HG03460 (cell line): Measurements from ENCODE around the gene CD209.
"Not testable (repeated sequence)": the region's sequence is repeated elsewhere in the genome, so short reads cannot be mapped to it uniquely, and the experiment has no call there.

Source experiments
- ATAC-seq: cut with Tn5 transposase; IDR thresholded peaks from one replicate; pipeline ENCODE4 v1.9.1; 2021; ENCODE audit not compliant: unreplicated experiment

Gene CD209

DNA sequence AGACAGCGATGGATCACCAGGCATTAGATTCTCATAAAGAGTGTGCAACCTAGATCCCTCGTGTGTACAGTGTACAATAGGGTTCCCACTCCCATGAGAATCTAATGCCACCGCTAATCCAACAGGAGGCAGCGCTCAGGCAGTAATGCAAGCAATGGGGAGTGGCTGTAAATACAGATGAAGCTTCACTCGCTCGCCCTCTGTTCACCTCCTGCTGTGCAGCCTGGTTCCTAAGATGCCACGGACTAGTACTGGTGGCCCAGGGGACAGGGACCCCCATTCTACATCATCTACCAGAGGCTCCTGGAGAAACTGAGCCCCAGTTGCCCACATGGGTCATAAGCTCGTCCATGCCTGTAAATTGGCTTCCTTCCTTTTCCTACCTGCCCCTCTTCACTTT, 23.7 kb upstream of the CD209 start:
- no peak for ATAC-seq

DNA sequence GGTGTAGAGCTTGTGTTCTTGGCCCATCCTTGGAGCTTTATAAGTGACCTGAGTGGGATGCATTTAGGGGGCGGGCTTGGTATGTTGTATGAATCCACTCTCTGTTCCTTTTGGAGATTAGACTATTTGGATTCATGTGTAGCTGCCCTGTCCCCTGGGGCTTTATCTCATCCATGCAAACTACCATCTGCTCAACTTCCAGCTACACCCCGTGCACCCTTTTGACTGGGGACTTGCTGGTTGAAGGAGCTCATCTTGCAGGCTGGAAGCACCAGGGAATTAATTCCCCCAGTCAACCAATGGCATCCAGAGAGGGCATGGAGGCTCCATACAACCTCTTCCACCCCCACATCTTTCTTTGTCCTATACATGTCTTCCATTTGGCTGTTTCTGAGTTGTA, 21.8 kb upstream of the CD209 start:
- ATAC-seq, result no peak

DNA sequence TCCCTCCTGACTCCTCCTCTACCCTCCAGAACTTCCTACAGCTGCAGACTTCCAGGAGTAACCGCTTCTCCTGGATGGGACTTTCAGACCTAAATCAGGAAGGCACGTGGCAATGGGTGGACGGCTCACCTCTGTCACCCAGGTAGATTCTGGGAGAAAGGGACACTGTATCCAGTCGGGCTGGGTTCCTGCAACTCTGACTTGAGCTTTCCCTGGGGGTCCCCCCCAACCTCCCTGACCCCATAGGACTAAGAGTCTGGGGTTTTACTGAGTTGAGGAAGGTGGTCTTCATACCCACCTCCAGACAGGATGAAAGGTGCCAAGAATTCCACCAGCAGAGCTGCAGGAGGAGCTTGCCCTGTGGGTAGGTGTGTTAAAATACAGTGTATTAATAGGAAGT, 20.2 kb upstream of the CD209 start:
- ATAC-seq, result no peak

DNA sequence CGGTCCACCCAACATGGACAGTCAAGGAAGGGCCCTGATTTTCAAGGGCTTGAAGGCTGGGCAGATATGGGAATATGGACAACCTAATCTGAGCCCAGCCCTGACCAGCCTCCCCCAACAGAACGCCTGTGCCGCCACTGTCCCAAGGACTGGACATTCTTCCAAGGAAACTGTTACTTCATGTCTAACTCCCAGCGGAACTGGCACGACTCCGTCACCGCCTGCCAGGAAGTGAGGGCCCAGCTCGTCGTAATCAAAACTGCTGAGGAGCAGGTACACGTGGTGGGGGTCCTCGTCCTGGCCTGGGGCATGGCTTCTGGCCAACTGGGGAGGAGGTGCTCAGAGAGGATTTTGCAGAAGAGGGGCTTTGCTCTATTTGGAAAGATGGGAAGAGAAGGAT, 19.2 kb upstream of the CD209 start:
- ATAC-seq, result no peak

DNA sequence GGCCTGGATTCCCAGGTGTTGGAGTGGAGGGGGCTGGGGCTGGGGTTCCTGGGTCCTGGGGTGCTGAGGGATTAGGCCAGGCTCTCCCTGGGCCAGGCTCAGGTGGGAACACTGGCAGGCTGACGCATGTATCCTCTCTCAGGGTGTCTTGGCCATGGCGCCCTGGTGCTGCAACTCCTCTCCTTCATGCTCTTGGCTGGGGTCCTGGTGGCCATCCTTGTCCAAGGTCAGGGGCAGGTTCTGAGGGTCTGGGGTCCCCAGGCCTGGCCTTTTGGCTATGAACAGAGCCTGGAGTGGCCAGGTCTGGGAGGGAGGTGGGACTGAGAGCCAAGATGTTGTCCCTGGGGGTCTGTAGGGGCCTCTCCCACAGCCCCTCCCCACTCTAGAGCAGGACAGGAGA, 17.7 kb upstream of the CD209 start:
- not testable (repeated sequence) for ATAC-seq

DNA sequence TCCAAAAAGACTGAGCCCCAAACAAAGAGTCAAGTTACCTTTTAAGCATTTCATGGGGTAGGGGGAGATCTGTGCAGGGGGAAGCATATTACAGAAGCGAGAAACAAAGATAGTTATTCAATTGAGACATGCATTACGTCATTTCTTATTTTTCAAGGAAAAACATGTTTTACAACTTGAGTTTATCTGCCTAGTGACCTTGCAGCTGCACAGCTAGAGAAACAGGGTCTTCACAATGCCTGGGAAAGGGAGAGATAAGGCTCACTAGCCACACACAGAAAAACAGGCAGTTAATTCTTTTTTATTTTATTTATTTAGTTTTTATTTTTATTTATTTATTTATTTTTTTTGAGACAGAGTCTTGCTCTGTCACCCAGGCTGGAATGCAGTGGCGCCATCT, 16.8 kb upstream of the CD209 start:
- ATAC-seq, result not testable (repeated sequence)

DNA sequence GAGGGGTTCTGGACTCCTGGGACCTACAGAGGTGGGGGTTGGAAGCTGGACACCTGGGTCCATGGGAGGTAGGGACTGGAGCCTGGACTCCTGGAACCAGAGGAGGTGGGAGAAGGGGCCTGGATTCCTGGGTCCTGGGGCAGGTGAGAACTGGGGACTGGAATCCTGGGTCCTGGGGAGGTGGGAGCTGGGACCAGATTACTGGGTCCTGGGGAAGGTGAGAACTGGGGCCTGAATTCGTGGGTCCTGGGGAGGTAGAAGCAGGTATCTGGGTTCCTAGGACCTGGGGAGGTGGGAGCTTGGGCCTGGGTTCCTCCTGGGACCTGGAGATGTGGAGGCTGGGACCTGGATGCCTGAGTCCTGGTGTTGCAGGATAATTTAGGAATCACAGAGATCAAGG, 16.4 kb upstream of the CD209 start:
- ATAC-seq, result no peak

DNA sequence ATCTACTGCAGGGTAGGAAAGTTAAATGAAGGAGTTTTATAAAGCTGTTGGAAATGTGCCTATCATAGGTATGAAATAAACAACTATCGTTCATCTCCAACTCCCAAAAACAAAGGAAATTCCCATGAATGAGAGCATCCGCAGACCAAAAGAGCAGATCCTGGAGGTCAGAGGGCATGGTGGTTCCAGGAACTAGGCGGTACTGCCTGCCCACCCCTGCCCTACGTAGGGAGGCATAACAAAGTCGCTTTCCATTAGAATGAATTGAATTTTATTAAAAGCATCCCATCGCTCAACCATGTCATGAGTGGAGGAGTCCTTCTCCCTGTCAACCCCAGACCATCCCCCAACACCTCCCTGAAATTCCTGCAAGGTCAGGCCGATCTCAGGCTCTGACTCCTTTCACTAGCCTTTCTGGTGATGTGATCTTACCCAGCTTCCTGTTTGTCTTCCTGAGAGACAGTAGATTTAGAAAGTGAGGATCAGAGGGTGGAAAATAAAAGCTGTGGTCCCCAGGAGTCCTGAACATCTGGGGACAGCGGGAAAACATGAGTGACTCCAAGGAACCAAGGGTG, 15.5 kb upstream of the CD209 start, which contains the start of gene CLEC4M:
Gene CLEC4M (plus strand): TSS at position 525 of the 575 bp plus-strand sequence. CDS start 24 bp downstream, at position 549.
- no peak for ATAC-seq

DNA sequence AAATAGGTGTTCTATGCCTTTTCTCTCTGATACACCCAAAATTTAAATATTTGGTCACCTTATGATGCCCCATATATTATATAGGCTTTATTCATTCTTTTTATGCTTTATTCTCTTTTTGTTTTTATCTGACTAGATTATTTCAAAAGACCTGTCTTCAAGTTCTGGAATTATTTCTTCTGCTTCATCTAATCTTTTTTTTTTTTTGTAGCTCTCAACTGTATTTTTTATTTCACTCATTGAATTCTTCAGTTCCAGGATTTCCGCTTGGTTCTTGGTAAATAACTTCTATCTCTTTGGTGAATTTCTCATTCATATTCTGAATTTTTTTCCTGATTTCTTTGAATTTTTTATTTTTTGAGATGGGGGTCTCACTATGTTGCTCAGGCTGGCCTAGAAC, 11.8 kb upstream of the CD209 start:
- ATAC-seq, result no peak

DNA sequence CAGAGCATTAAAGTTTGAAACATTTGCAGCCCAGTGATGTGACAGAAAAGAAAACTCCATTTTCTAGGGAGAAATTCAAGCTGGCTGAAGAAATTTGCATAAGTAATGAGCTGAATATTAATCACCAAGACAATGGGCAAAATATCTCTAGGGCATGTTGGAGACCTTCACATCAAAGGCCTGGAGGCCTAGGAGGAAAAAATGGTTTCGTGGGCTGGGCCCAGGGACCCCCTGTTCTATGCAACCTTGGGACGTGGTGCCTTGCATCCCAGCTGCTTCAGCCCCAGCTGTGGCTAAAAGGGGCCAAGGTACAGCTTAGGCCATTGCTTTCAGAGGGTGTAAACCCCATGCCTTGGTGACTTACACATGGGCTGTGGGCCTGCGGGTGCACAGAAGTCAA, 10.0 kb upstream of the CD209 start:
- ATAC-seq, result no peak

DNA sequence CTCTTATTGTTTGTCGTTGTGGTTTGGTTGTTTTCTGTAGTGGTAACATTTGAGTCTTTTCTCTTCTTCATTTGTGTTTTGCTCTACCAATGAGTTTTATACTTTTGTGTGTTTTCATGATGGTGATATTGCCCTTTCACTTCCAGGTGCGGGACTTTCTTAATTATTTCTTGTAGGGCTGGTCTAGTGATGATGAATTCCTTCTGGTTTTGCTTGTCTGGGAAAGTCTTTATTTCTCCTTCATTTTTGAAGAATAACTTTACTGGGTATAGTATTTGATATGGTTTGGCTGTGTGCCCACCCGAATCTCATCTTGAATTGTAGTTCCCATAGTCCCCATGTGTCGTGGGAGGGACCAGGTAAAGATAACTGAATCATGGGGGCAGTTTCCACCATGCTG, 8.9 kb upstream of the CD209 start:
- no peak for ATAC-seq

DNA sequence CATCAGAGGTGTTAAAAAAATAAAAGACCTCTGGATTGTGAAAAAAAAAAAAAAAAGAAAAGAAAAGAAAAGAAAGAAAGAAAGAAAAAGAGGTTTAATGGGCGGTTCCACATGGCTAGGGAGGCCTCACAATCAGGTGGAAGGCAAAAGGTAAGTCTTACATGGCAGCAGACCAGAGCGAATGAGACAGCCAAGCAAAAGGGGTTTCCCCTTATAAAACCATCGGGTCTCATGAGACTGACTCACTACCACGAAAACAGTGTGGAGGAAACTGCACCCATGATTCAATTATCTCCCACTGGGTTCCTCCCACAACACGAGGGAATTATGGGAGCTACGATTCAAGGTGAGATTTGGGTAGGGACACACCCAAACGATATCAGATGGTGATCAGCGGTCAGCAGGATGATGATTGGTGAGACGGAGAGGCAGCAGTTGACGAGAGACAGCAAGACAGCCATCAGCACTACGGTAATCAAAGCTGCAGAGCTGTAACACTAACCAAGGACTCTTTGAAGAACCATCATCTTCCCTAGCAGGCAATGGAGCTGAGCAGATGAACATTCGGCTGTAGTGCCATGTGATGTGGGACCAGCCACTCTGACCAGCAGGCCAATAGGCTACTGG, 3.9 kb upstream of the CD209 start:
- no peak for ATAC-seq

DNA sequence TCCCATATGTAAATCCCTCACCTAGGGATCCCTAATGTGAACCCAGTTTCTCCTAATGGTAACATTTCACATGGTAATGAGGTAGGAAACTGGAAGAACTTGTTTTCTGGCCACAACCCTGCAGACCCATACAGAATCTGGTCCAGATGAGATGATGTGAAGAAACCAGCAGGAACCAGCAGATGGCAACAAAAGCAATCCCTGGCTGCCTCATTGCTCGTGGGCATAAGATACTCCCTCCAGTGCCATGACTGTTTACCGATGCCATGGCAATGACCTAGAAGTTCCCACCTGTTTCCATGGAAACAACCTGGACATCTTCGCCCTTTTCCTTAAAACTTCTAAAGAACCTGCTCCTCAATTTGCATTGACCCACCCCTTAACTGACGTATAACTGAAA, 1.4 kb upstream of the CD209 start:
- no peak for ATAC-seq

DNA sequence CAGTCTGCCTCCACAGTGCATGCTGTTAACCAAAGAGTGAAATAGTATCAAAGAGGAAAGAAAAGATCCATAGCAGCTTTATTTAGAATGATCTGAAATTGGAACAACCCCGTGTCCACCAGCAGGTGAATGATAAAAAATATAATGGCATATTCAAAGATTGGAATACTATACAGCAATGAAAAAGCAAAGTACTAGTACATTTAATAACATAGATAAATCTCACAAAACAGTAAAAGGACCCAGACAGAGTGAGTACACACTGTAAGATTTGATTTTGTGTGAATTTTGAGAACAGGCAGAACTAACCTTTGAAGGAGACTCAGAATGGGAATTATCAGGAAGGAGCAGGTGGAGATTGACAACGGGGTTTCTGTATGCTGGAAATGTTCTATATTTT, 837 bp upstream of the CD209 start:
- no peak for ATAC-seq

DNA sequence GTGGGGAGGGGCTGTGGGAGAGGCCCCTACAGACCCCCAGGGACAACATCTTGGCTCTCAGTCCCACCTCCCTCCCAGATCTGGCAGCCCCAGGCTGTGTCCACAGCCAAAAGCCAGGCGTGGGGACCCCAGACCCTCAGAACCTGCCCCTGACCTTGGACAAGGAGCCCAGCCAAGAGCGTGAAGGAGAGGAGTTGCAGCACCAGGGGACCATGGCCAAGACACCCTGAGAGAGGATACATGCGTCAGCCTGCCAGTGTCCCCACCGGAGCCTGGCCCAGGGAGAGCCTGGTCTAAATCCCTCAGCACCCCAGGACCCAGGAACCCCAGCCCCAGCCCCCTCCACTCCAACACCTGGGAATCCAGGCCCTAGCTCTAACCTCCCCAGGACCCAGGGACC, 1.0 kb downstream of the CD209 start:
- not testable (repeated sequence) for ATAC-seq

DNA sequence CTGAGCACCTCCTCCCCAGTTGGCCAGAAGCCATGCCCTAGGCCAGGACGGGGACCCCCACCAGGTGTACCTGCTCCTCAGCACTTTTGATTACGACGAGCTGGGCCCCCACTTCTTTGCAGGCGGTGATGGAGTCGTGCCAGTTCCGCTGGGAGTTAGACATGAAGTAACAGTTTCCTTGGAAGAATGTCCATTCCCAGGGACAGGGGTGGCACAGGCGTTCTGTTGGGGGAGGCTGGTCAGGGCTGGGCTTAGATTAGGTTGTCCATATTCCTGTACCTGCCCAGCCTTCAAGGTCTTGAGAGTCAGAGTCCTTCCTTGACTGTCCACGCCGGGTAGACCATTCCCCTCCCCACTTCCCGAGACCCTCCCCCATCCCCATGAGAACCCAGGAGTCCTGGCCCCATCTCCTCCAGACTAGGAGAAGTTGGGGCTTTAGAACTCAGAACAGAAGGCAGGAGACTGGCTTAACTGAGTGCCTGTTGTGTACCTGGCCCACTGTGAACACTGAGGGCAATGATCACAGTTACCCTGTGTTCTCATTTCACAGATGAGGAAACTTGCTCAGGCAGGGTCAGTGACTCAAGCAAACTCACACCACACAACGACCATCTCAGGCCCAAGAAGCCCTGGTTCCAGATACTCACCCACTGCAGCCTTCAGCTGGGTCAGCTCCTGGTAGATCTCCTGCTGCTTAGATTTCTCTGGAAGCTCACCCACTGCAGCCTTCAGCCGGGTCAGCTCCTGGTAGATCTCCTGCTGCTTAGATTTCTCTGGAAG, 2.3 kb downstream of the CD209 start:
- ATAC-seq, result no peak

DNA sequence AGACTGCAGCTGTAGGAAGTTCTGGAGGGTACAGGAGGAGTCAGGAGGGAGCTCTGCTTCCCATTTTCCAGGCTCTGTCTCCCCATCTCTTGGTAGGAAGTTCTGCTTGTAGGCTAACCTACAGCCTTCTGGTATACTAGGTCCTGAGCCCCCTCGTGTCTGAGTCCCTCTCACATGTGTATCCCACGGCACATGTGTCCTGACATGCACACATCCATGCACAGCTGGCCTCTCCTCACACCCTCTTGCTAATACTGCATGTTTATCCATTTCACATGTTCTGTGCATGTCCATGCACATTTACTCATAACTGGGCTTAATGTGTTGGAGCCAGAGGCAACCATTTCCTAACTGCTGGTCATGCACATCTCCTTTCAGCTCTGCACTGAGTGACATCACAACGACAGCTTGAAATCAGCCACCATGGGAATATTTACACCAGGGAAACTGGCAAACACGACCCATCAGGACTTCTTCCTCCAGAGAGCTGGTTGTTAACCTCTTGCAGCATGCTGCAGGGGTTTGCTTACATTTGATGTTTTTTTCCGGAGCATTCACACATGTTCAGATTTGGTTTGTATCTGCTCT, 3.0 kb downstream of the CD209 start:
- ATAC-seq, result no peak

DNA sequence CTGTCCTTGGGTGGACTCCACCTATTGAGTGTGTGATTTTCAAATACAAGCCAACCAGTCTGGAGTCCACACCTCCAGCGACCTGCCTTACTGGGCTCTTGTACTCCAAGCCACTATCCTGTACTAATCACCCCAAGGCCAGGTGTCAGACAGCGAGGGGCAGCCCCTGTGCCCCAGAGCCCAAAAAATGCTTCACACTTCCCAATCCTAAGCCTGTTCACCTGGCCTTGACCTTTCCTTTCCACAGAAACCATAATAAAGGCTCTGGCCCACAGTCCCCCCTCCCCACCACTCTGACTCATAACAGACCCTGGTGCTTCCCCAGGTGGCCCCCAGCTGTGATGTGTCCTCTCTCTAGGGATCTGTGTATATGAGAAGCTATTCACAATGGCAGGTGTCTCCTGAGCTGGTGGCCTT, 3.9 kb downstream of the CD209 start:
- ATAC-seq, result peak; percentile 71

DNA sequence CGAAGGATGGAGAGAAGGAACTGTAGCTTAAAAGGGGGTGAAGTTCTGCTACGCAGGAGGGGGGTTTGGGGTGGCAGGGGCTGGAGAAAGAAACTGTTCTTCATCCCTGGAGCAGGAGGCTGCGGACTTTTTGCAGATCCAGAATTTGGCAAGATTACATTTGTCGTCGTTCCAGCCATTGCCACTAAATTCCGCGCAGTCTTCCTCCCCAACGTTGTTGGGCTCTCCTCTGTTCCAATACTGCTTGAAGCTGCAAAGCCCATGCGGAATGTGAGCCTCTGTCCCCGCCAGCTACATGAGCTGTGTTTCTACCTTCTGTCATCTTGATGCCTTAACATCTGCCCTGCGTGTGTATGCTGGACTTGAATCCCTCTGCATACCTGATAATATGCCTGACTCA, 4.3 kb downstream of the CD209 start:
- no peak for ATAC-seq

DNA sequence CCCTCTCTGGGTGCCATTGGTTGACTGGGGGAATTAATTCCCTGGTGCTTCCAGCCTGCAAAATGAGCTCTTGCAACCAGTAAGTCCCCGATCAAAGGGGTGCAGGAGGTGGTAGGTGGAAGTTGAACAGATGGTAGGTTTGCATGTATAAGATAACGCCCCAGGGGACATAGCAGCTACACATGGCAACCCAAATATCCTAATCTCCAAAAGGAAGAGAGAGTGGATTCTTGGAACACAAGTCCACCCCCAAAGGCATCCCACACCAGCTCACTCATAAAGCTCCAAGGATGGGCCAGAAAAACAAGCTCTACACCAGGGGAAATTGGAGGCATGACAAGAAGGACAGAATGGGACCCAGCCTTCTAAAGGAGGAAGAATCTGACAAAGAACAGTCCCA, 4.8 kb downstream of the CD209 start:
- no peak for ATAC-seq

DNA sequence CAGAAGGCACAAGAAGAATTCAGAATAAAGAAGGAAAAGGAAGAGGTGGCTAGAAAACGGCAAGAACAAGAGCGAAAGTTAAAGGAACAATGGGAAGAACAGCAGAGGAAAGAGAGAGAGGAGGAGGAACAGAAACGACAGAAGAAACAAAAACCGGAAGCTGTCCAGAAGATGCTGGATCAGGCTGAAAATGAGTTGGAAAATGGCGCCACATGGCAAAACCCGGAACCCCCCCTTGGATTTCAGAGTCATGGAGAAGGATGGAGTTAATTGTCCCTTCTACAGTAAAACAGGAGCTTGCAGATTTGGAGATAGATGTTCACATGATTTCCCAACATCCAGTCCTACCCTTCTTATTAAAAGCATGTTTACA, 6.7 kb downstream of the CD209 start:
- no peak for ATAC-seq
